ENCODE measurements around the gene ABL2.

GRCh38 chr1:179205284-179205683 is 24.2 kb downstream of the ABL2 start:
- TF ChIP-seq CTCF (IDR thresholded peaks at IDR 0.05) (no peak), POLR2AphosphoS5 (IDR thresholded peaks at IDR 0.05) (no peak), POLR2A (IDR thresholded peaks at IDR 0.05) (no peak)
